Islet of Langerhans (tissue), 1 donor: ENCODE measurements around the gene NPR1.
"Not testable (repeated sequence)": the region's sequence is repeated elsewhere in the genome, so short reads cannot be mapped to it uniquely, and the experiment has no call there.

Experiments
- FAIRE-seq: peaks from one replicate; lab custom pipeline; 2011; peaks lifted over from hg19 to GRCh38; lab: Jason Lieb, UNC

The NPR1 gene

DNA sequence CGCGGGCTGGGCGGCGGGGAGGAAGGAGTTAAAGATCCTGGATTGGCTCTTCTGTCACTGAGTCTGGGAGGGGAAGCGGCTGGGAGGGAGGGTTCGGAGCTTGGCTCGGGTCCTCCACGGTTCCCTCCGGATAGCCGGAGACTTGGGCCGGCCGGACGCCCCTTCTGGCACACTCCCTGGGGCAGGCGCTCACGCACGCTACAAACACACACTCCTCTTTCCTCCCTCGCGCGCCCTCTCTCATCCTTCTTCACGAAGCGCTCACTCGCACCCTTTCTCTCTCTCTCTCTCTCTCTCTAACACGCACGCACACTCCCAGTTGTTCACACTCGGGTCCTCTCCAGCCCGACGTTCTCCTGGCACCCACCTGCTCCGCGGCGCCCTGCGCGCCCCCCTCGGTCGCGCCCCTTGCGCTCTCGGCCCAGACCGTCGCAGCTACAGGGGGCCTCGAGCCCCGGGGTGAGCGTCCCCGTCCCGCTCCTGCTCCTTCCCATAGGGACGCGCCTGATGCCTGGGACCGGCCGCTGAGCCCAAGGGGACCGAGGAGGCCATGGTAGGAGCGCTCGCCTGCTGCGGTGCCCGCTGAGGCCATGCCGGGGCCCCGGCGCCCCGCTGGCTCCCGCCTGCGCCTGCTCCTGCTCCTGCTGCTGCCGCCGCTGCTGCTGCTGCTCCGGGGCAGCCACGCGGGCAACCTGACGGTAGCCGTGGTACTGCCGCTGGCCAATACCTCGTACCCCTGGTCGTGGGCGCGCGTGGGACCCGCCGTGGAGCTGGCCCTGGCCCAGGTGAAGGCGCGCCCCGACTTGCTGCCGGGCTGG lies at the start of gene NPR1:
TSS of gene NPR1 (plus strand) at position 170 of the 818 bp plus-strand sequence. CDS start at position 591, 421 bp downstream.
- no peak for FAIRE-seq

DNA sequence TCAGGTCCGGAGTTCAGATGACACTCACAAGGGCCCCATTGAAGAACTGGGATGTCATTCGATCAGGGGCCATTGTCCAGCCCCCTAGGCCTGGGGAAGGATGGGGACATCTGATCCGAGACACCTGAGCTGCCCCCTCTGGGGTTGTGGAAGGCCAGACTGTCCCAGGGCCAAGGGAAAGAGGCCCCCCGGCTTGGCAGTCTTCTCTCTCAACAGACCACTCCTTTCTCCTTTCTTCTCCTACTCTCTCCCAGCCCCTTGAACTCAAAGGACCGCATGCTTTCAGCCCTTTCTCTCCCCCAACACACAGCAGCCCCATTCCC lies 49.2 kb upstream of the NPR1 start:
- no peak for FAIRE-seq

GRCh38 chr1:153629971-153630370 lies 48.5 kb upstream of the NPR1 start:
- no peak for FAIRE-seq

DNA sequence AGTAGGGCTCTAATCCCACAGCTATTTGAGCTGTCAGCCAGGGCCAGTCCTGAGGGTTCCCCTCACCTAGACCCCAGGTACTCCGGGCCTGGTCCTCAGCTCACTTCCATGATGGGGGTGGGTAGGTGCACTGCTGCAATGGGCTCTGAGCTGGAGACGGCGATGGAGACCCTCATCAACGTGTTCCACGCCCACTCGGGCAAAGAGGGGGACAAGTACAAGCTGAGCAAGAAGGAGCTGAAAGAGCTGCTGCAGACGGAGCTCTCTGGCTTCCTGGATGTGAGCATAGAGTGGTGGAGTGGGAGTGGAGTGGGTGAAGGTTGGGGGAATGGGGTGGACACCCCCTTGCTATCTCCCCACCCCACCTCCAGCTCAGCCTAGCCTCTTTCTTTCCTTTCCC lies 48.1 kb upstream of the NPR1 start:
- FAIRE-seq: no peak

DNA sequence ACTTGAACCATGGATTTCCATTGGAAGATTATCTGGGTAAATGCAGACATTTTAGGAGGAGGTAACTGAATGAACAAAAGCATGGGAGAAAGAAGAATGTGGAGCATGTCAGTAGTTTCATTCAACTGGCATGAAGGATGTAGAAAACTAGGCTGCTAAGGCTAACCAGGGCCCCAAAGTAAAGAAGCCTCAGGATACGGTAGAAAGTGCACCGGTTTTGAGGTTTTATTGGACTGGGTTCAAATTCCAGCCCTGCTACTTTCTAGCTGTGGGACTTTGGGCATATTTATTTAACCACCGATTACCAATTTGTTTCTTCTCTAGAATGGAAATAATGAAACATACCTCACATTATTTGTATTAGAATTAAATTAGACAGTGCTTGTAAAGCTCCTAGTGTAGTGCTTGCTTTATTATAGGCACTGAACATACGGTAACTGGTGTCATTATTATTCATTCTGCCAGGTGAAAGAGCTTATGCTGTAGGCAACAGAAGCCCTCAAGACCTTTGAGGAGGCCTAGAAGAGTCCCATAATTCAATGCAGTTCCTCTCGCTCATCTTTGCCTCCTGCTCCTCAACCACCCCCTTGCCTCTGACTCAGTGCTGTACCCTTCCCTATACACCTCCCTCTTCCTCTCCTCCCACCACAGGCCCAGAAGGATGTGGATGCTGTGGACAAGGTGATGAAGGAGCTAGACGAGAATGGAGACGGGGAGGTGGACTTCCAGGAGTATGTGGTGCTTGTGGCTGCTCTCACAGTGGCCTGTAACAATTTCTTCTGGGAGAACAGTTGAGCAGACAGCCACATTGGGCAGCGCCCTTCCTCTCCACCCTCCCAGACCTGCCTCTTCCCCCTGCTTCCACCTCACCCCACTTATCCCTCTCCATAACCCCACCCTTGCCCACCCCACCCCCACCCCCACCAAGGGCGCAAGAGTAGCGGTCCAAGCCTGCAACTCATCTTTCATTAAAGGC lies 47.2 kb upstream of the NPR1 start:
- no peak for FAIRE-seq

DNA sequence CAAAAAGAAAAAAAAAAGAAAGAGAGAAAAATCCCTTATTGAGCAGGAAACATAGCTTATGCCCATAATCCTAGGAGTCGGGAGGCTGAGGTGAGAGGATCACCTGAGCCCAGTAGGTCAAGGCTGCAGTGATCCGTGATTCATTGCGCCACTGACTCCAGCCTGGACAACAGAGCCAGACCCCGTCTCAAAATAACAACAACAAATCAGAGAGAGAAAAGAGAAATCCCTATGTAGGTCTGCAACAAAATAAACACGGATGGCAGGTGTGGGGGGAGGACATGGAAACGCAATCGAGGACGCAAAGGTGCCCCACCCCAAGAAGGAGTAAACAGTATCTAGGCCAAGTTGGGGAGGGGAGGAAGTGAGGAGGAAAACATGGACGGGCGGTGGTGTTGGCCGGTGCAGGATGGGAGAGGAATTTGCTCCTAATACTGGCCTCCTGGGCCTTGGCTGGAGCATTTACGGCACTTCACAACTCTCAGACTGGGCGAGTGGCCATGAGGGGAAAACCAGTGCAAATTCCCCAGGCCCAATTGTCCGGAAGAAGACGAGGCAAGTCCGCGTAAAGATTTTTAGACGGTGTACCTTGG lies 45.2 kb upstream of the NPR1 start:
- no peak for FAIRE-seq

- peak; percentile 74 for FAIRE-seq
Observed at GRCh38 chr1:153633754-153634665, 44.5 kb upstream of the NPR1 start, which contains the start of gene CHTOP. TSS of gene CHTOP (plus strand) at chr1:153634066. CDS start at chr1:153636589, 2,523 bp downstream.

- FAIRE-seq: no peak
Observed at GRCh38 chr1:153635872-153636271, 42.6 kb upstream of the NPR1 start.

DNA sequence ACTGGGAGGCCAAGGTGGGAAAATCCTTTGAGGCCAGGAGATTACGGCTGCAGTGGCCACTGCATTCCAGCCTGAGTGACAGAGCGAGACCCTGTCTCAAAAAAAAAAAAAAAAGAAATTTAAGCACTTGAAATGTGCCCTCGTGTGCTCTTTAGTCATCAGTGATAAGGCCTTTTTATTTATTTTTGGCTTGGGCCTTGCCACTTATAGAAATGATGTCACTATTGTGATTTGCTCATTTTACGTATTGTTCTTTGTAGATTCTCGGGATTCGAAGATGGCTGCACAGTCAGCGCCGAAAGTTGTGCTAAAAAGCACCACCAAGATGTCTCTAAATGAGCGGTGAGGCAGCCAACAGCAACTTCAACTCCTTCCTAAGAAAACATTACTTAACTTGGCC lies 42.2 kb upstream of the NPR1 start:
- no peak for FAIRE-seq

- no peak for FAIRE-seq
Observed at GRCh38 chr1:153638261-153638660, 40.2 kb upstream of the NPR1 start.

DNA sequence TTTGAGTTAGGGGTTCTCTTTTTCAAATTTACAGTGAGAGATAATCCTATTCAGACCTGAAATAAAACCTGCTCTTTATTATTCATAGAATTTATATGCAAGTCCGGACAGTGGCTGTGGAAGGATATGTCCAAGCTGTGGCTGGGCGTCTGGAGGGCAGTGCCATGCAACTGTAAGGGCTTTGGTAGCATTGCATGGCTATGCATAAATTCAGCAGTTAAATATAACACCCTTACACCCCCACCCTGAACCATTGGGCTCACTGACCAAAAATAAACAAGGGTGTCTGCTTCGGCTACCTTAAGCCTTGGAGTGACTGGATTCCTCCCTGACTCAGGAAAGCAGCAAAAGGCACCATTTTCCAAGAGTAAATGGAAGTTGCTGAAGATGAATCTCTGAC lies 39.2 kb upstream of the NPR1 start:
- FAIRE-seq: no peak

DNA sequence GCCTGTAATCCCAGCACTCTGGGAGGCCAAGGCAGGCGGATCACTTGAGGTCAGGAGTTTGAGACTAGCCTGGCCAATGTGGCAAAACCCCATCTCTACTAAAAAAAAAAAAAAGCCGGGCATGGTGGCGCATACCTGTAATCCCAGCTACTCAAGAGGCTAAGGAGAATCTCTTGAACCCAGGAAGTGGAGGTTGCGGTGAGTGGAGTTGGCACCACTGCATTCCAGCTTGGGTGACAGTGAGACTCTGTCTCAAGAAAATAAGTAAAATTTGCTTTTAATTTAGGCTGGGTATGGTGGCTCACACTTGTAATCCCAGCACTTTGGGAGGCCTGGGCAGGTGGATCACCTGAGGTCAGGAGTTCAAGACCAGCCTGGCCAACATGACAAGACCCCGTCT lies 38.3 kb upstream of the NPR1 start:
- FAIRE-seq: not testable (repeated sequence)

- no peak for FAIRE-seq
Observed at GRCh38 chr1:153640861-153641260, 37.6 kb upstream of the NPR1 start.

DNA sequence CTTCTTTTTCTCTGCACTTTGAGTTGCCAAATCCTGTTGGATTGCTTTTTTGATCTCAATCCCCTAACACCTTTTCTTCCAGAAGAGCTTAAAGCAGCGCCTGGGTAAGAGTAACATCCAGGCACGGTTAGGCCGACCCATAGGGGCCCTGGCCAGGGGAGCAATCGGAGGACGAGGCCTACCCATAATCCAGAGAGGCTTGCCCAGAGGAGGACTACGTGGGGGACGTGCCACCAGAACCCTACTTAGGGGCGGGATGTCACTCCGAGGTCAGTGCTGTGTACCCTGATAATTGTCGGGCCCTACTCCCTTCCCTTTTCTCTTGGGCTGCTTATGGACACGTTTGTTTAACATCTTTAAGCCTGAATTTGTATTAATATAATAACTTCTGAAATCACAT lies 36.3 kb upstream of the NPR1 start:
- no peak for FAIRE-seq

GRCh38 chr1:153643100-153643499 lies 35.4 kb upstream of the NPR1 start:
- no peak for FAIRE-seq

DNA sequence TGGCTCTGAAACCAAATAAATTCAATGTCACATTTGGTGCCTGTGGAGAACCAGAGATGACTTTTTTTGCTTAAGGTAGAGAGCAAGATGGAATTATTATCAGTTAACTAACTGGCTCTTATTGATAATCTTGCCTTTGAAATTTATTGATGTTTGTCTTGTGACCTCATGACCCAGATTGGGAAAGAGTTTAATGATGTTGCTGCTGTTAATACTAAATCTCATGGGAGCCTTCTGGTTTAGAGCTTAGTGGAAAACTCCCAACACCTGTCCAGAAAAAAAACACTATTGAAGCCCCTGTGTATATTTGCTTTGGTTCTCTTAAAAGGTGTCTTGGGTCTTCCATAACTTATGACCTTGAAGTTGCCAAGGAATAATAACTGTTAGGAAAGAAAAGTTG lies 34.7 kb upstream of the NPR1 start:
- no peak for FAIRE-seq

DNA sequence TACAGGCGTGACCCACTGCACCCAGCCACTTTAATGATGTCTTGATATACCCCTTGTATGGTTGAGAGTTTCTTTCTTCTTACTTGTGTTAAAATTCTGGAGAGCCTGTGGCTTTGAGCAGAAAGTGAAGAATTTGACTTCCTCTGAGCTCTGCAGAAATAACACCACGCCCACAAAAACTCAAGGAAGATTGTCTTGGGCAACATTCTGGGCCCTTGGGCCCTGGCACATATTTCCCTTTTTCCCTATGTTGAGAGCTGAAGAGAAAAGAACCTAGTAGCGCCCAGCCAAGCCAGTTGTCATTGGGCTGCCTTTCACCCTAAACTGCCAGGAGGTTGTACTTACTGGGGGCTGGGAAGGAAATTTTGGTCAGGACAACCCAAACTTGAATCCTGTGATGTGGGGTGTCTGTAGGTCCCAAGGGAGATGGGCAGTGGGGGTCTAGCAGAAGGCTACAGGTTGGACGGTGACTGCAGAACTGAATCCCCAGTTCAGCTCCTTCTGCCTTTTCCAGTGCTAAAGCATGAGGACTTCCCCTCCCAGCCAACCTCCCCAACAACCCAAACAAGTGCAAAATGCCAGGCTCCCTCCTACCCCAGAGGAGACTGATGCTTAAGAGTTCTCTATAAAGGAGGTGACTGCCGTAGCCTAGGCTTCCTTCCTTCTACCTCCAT lies 31.7 kb upstream of the NPR1 start:
- FAIRE-seq: no peak

- FAIRE-seq: no peak
Observed at GRCh38 chr1:153647346-153647714, 31.2 kb upstream of the NPR1 start.

GRCh38 chr1:153648000-153648643 lies 30.4 kb upstream of the NPR1 start:
- FAIRE-seq: no peak

- no peak for FAIRE-seq
Observed at GRCh38 chr1:153649137-153649862, 29.2 kb upstream of the NPR1 start.
